ENCODE measurements around the gene ELOVL6.
"Not testable (repeated sequence)": the region's sequence is repeated elsewhere in the genome, so short reads cannot be mapped to it uniquely, and the experiment has no call there.

The ELOVL6 gene

GRCh38 chr4:110196871-110197528, 1.4 kb downstream of the ELOVL6 start:
- DNase-seq (ENCODE audit: low spot score): no peak

GRCh38 chr4:110196206-110196870, 2.1 kb downstream of the ELOVL6 start:
- peak; percentile 41 for DNase-seq (ENCODE audit: low spot score)

GRCh38 chr4:110195561-110196205, 2.7 kb downstream of the ELOVL6 start:
- DNase-seq (ENCODE audit: low spot score): peak; percentile 29

- peak; percentile 80 for DNase-seq (ENCODE audit: low spot score)
Measured at GRCh38 chr4:110193822-110194761, 4.3 kb downstream of the ELOVL6 start.

GRCh38 chr4:110193287-110193686, 5.1 kb downstream of the ELOVL6 start:
- DNase-seq (ENCODE audit: low spot score): not testable (repeated sequence)

GRCh38 chr4:110190249-110190648, 8.2 kb downstream of the ELOVL6 start:
- DNase-seq (ENCODE audit: low spot score): no peak

GRCh38 chr4:110188113-110188512, 10.3 kb downstream of the ELOVL6 start:
- no peak for DNase-seq (ENCODE audit: low spot score)

GRCh38 chr4:110184791-110185155, 13.6 kb downstream of the ELOVL6 start:
- no peak for DNase-seq (ENCODE audit: low spot score)

- no peak for DNase-seq (ENCODE audit: low spot score)
Measured at GRCh38 chr4:110184140-110184790, 14.2 kb downstream of the ELOVL6 start.

- DNase-seq (ENCODE audit: low spot score): no peak
Measured at GRCh38 chr4:110183643-110184042, 14.8 kb downstream of the ELOVL6 start.

GRCh38 chr4:110183058-110183457, 15.4 kb downstream of the ELOVL6 start:
- no peak for DNase-seq (ENCODE audit: low spot score)

- no peak for DNase-seq (ENCODE audit: low spot score)
Measured at GRCh38 chr4:110181890-110182289, 16.5 kb downstream of the ELOVL6 start.

- no peak for DNase-seq (ENCODE audit: low spot score)
Measured at GRCh38 chr4:110175634-110176033, 22.8 kb downstream of the ELOVL6 start.

GRCh38 chr4:110172972-110173371, 25.4 kb downstream of the ELOVL6 start:
- no peak for DNase-seq (ENCODE audit: low spot score)

GRCh38 chr4:110171971-110172370, 26.4 kb downstream of the ELOVL6 start:
- DNase-seq (ENCODE audit: low spot score): no peak

- no peak for DNase-seq (ENCODE audit: low spot score)
Measured at GRCh38 chr4:110170861-110171260, 27.6 kb downstream of the ELOVL6 start.

GRCh38 chr4:110165382-110166286, 32.8 kb downstream of the ELOVL6 start:
- no peak for DNase-seq (ENCODE audit: low spot score)

- no peak for DNase-seq (ENCODE audit: low spot score)
Measured at GRCh38 chr4:110164856-110165255, 33.6 kb downstream of the ELOVL6 start.

GRCh38 chr4:110164251-110164650, 34.2 kb downstream of the ELOVL6 start:
- no peak for DNase-seq (ENCODE audit: low spot score)

GRCh38 chr4:110163327-110164069, 34.9 kb downstream of the ELOVL6 start:
- no peak for DNase-seq (ENCODE audit: low spot score)

Data from HuH-7.5 (cell line).